GM23338 (cell line): ENCODE measurements around the gene SURF4. TPM values are rescaled to one million over a fixed set of nuclear protein-coding genes. Genes with fewer than 3 reads are reported as not detected.
"Not testable (repeated sequence)": the region's sequence is repeated elsewhere in the genome, so short reads cannot be mapped to it uniquely, and the experiment has no call there.

Experiments used
- ATAC-seq: fragments of 200-7000 bp; cut with Tn5 transposase; 3 replicates; pipeline ENCODE4 v1.9.1; 2020
- DNase-seq: peaks from one replicate; pipeline ENCODE4 v3.0.0-alpha.2; 2015; ENCODE audit warnings: low spot score
- H2AFZ ChIP-seq: fragments of 200-600 bp; sonication (generic); 2 replicates; pipeline ENCODE4 v1.8.0; 2016; ENCODE audit warnings: antibody characterized with exemption, mild to moderate bottlenecking, moderate library complexity
- H3F3A ChIP-seq: fragments of 200-600 bp; sonication (generic); replicated peaks from 2 replicates; pipeline ENCODE4 v1.8.0; 2017; ENCODE audit warnings: antibody characterized with exemption, mixed run types, low read depth
- H3K27ac ChIP-seq: fragments of 200-600 bp; sonication (generic); 2 replicates; pipeline ENCODE4 v1.6.1; 2016; ENCODE audit warnings: low read depth
- H3K27me3 ChIP-seq: fragments of 200-600 bp; sonication (generic); 2 replicates; pipeline ENCODE4 v1.8.0; 2016; ENCODE audit warnings: mild to moderate bottlenecking, mixed run types, moderate library complexity; ENCODE audit not compliant: insufficient read depth
- H3K36me3 ChIP-seq: fragments of 200-600 bp; sonication (generic); 2 replicates; pipeline ENCODE4 v1.8.0; 2016; ENCODE audit warnings: mild to moderate bottlenecking; ENCODE audit not compliant: insufficient read depth
- H3K4me1 ChIP-seq: fragments of 200-600 bp; sonication (generic); 2 replicates; pipeline ENCODE4 v1.8.0; 2016; ENCODE audit warnings: mild to moderate bottlenecking, moderate library complexity; ENCODE audit not compliant: insufficient read depth
- H3K4me2 ChIP-seq: fragments of 200-600 bp; sonication (generic); 2 replicates; pipeline ENCODE4 v1.7.1; 2017; ENCODE audit warnings: mixed run types
- H3K4me3 ChIP-seq: fragments of 200-600 bp; sonication (generic); 2 replicates; pipeline ENCODE4 v1.6.1; 2016; ENCODE audit warnings: mixed run types
- H3K79me2 ChIP-seq: fragments of 200-600 bp; sonication (generic); replicated peaks from 2 replicates; pipeline ENCODE4 v1.8.0; 2017; ENCODE audit warnings: mild to moderate bottlenecking; ENCODE audit not compliant: insufficient read depth
- H3K9me2 ChIP-seq: fragments of 200-600 bp; sonication (generic); 2 replicates; pipeline ENCODE4 v1.8.0; 2017; ENCODE audit not compliant: insufficient read depth
- H4K20me1 ChIP-seq: fragments of 200-600 bp; sonication (generic); replicated peaks from 2 replicates; pipeline ENCODE4 v1.8.0; 2017; ENCODE audit warnings: mild to moderate bottlenecking; ENCODE audit not compliant: insufficient read depth
- H3K27ac Mint-ChIP-seq: 2 replicates; pipeline ENCODE4 v1.8.0; 2020; ENCODE audit warnings: inconsistent platforms, mild to moderate bottlenecking, moderate library complexity, mixed read lengths
- H3K27me3 Mint-ChIP-seq: 3 replicates; pipeline ENCODE4 v1.8.0; 2022; ENCODE audit warnings: low read depth, mild to moderate bottlenecking, moderate library complexity, mixed read lengths, inconsistent platforms; ENCODE audit not compliant: insufficient read depth, poor library complexity
- H3K36me3 Mint-ChIP-seq: 3 replicates; pipeline ENCODE4 v1.8.0; 2021; ENCODE audit warnings: low read depth, mild to moderate bottlenecking, inconsistent platforms, moderate library complexity, mixed read lengths
- H3K4me1 Mint-ChIP-seq: 3 replicates; pipeline ENCODE4 v1.8.0; 2020; ENCODE audit warnings: mild to moderate bottlenecking, inconsistent platforms, mixed read lengths
- H3K4me3 Mint-ChIP-seq: 3 replicates; pipeline ENCODE4 v1.8.0; 2021; ENCODE audit warnings: moderate library complexity, mild to moderate bottlenecking, inconsistent platforms, mixed read lengths
- H3K9me3 Mint-ChIP-seq: 3 replicates; pipeline ENCODE4 v1.8.0; 2020; ENCODE audit warnings: moderate library complexity, mild to moderate bottlenecking, inconsistent platforms, mixed read lengths
- CREB1 ChIP-seq: fragments of 250-450 bp; sonication (Bioruptor Pico); IDR thresholded peaks from 2 replicates; pipeline ENCODE4 v1.5.0; 2020; ENCODE audit warnings: low read depth, mild to moderate bottlenecking, moderate library complexity
- EZH2 ChIP-seq: fragments of 200-600 bp; sonication (generic); IDR thresholded peaks from one replicate; pipeline ENCODE4 v1.8.0; 2017; ENCODE audit warnings: antibody characterized with exemption, mild to moderate bottlenecking, low read depth; ENCODE audit not compliant: unreplicated experiment
- EZH2phosphoT487 ChIP-seq: fragments of 200-600 bp; sonication (generic); IDR thresholded peaks from one replicate; pipeline ENCODE4 v1.8.1; 2018; ENCODE audit warnings: antibody characterized with exemption; ENCODE audit not compliant: unreplicated experiment
- NANOG ChIP-seq: IDR thresholded peaks from 2 replicates; pipeline ENCODE4 v1.6.1; 2016; ENCODE audit warnings: antibody characterized with exemption, borderline replicate concordance
- POLR2AphosphoS5 ChIP-seq: IDR thresholded peaks from 2 replicates; pipeline ENCODE4 v1.6.1; 2016; ENCODE audit warnings: antibody characterized with exemption, low read depth
- REST ChIP-seq: IDR thresholded peaks from one replicate; pipeline ENCODE4 v1.6.1; 2018; ENCODE audit warnings: antibody characterized with exemption; ENCODE audit not compliant: unreplicated experiment
- STAT1 ChIP-seq: IDR thresholded peaks from one replicate; pipeline ENCODE4 v1.6.1; 2016; ENCODE audit warnings: antibody characterized with exemption; ENCODE audit not compliant: unreplicated experiment
- ZNF114 ChIP-seq: fragments of 250-450 bp; sonication (Bioruptor Pico); IDR thresholded peaks from 2 replicates; pipeline ENCODE4 v1.5.0; 2020; ENCODE audit warnings: mild to moderate bottlenecking, moderate library complexity
- ZNF462 ChIP-seq: fragments of 250-450 bp; sonication (Bioruptor Pico); IDR thresholded peaks from 2 replicates; pipeline ENCODE4 v1.5.0; 2020; ENCODE audit warnings: mild to moderate bottlenecking, moderate library complexity
- polyA plus RNA-seq: library from polyadenylated mRNA; unstranded; fragments of >200 nt; fragmentation: Nextera tagmentation; extraction: Ambion mirVana; gene quantifications from 2 replicates; pipeline ENCODE4 v1.2.1, GENCODE V29; 2016
- total RNA-seq: library from RNA; depleted of rRNA; stranded (reverse); fragments of >200 nt; shearing (Covaris generic); gene quantifications from 2 replicates; pipeline ENCODE4 v1.2.3, GENCODE V29; 2014

The SURF4 gene
- total and polyA plus RNA-seq, 2 experiments from 2014 or later = 66.3 to 242 TPM

GRCh38 chr9:133327834-133328484, 47.9 kb downstream of the SURF4 start (continued):
- no peak for TF ChIP-seq ZNF462 (CRISPR knock-in tag)
- TF ChIP-seq POLR2AphosphoS5 = no peak

GRCh38 chr9:133327021-133327420, 48.8 kb downstream of the SURF4 start:
- H3K27me3 ChIP-seq, H3K4me1 ChIP-seq, ATAC-seq, H3K4me2 ChIP-seq, H3K4me1 Mint-ChIP-seq, H4K20me1 ChIP-seq, H3K4me3 ChIP-seq, H3F3A ChIP-seq, H3K79me2 ChIP-seq, H2AFZ ChIP-seq, DNase-seq, H3K9me2 ChIP-seq, H3K4me3 Mint-ChIP-seq, H3K36me3 ChIP-seq, H3K27ac ChIP-seq, H3K27ac Mint-ChIP-seq: not testable (repeated sequence)
- H3K27me3 Mint-ChIP-seq = peaks cover 16% of the 10 kb centered on the region
- peaks cover 31% of the 10 kb centered on the region for H3K9me3 Mint-ChIP-seq
- peaks cover 36% of the 10 kb centered on the region for H3K36me3 Mint-ChIP-seq

GRCh38 chr9:133323991-133324703, 51.7 kb downstream of the SURF4 start:
- H3K4me3 Mint-ChIP-seq = no peak overlapping the region
- Histone ChIP-seq H3K27me3 (no peaks in the 10 kb centered on the region), H3K27ac (no peak overlapping the region), H3F3A (no peaks in the 10 kb centered on the region), H3K4me2 (no peak overlapping the region), H3K79me2 (no peaks in the 10 kb centered on the region), H4K20me1 (no peaks in the 10 kb centered on the region), H3K36me3 (no peaks in the 10 kb centered on the region), H3K4me3 (no peak overlapping the region), H3K4me1 (no peaks in the 10 kb centered on the region), H2AFZ (no peak overlapping the region), H3K9me2 (no peaks in the 10 kb centered on the region)
- H3K36me3 Mint-ChIP-seq = peaks cover 14% of the 10 kb centered on the region
- no peak for ATAC-seq
- H3K27me3 Mint-ChIP-seq = peaks cover 18% of the 10 kb centered on the region
- no peak for DNase-seq
- H3K27ac Mint-ChIP-seq = no peak overlapping the region
- peaks cover 31% of the 10 kb centered on the region for H3K9me3 Mint-ChIP-seq
- no peaks in the 10 kb centered on the region; the same call in 2 of the 3 replicates for H3K4me1 Mint-ChIP-seq
- no peak for TF ChIP-seq CREB1 (CRISPR knock-in tag)
- TF ChIP-seq STAT1 = no peak
- no peak for TF ChIP-seq REST
- no peak for TF ChIP-seq EZH2phosphoT487
- TF ChIP-seq ZNF114 (CRISPR knock-in tag) = no peak
- no peak for TF ChIP-seq NANOG
- no peak for TF ChIP-seq EZH2
- no peak for TF ChIP-seq POLR2AphosphoS5
